ENCODE results near the gene TFDP1. TPM values are rescaled to one million over a fixed set of nuclear protein-coding genes. Genes with fewer than 3 reads are reported as not detected.

TFDP1 gene
- total RNA-seq, 1 donor from 2014 or later: 40.0 TPM

DNA sequence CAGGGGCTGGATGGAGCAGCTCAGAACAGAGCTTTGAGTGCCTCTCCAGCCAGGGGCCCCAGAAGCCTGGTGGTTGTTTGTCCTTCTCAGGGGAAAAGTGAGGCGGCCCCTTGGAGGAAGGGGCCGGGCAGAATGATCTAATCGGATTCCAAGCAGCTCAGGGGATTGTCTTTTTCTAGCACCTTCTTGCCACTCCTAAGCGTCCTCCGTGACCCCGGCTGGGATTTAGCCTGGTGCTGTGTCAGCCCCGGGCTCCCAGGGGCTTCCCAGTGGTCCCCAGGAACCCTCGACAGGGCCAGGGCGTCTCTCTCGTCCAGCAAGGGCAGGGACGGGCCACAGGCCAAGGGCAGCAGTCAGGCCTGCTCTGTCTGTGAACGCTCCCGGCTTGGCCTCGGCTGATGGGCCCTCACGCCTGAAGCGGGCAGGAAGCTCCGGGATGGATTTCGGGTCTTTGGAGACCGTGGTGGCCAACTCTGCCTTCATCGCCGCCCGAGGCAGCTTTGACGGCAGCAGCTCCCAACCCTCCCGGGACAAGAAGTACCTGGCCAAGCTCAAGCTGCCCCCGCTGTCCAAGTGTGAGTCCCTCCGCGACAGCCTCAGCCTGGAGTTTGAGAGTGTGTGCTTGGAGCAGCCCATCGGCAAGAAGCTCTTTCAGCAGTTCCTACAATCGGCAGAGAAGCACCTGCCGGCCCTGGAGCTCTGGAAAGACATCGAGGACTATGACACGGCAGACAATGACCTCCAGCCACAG, 82.6 kb downstream of the TFDP1 start, which contains the start of gene GRK1:
Gene GRK1, plus strand, starts transcription at position 269 of the 751 bp plus-strand sequence. Its CDS starts 168 bp downstream, at position 437.
- intact Hi-C loops (cut with DNase I): no loop called here
- no peak for DNase-seq (ENCODE audit: extremely low spot score in 2 of 2)
- H3K27ac ChIP-seq: no peak within 1 kb of the TSS
- no peak within 1 kb of the TSS for H3K4me3 ChIP-seq
- H3K4me1 ChIP-seq: no peaks in the 10 kb centered on the region
- TF ChIP-seq, protein P1, sequence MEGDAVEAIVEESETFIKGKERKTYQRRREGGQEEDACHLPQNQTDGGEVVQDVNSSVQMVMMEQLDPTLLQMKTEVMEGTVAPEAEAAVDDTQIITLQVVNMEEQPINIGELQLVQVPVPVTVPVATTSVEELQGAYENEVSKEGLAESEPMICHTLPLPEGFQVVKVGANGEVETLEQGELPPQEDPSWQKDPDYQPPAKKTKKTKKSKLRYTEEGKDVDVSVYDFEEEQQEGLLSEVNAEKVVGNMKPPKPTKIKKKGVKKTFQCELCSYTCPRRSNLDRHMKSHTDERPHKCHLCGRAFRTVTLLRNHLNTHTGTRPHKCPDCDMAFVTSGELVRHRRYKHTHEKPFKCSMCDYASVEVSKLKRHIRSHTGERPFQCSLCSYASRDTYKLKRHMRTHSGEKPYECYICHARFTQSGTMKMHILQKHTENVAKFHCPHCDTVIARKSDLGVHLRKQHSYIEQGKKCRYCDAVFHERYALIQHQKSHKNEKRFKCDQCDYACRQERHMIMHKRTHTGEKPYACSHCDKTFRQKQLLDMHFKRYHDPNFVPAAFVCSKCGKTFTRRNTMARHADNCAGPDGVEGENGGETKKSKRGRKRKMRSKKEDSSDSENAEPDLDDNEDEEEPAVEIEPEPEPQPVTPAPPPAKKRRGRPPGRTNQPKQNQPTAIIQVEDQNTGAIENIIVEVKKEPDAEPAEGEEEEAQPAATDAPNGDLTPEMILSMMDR (IDR thresholded peaks at IDR 0.05): no peak
- H3K9me3 ChIP-seq: no peaks in the 10 kb centered on the region
- H3K36me3 ChIP-seq: no peaks in the 10 kb centered on the region
- no peaks in the 10 kb centered on the region for H3K27me3 ChIP-seq

DNA sequence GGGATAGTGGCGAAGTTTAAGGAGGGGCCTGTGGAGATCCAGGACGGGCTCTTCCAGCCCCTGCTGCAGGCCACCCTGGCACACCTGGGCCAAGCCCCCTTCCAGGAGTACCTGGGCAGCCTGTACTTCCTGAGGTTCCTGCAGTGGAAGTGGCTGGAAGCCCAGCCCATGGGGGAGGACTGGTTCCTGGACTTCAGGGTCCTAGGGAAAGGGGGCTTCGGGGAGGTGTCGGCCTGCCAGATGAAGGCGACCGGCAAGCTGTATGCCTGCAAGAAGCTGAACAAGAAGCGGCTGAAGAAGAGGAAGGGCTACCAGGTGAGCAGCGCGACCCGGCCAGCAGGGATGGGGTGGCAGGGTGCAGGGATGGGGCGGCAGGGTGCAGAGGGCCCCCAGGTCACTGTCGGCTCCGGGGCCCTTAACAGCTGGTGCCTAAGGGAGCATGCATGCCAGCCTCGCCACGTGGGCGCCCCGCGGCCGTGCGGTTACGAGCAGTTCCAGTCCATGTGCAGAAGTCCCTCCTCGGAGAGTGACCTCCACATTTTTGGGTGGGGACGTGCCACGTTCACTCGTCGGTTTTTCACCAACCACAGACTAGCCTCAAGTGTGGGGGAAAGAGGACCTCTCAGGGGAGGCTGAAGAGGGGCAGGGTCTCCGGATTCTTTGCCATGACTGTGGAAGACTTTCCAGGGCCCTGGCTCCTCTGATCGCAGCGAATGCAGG, 83.4 kb downstream of the TFDP1 start:
- no peak for DNase-seq (ENCODE audit: extremely low spot score in 2 of 2)
- TF ChIP-seq POLR2A (IDR thresholded peaks at IDR 0.05) (no peak), POLR2AphosphoS5 (IDR thresholded peaks at IDR 0.05; ENCODE audit: insufficient read depth in 1 of 2, low read depth in 1 of 2) (no peak)
- Histone ChIP-seq H3K9me3 (no peaks in the 10 kb centered on the region), H3K36me3 (no peaks in the 10 kb centered on the region), H3K4me1 (no peaks in the 10 kb centered on the region), H3K27me3 (no peaks in the 10 kb centered on the region), H3K4me3 (no peak overlapping the region), H3K27ac (no peak overlapping the region)
- intact Hi-C loops (cut with DNase I): no loop called here

GRCh38 chr13:113668491-113668971, 84.0 kb downstream of the TFDP1 start:
- Histone ChIP-seq H3K36me3 (no peaks in the 10 kb centered on the region), H3K4me1 (no peaks in the 10 kb centered on the region), H3K9me3 (no peaks in the 10 kb centered on the region), H3K27me3 (no peaks in the 10 kb centered on the region), H3K4me3 (no peak overlapping the region), H3K27ac (no peak overlapping the region)
- intact Hi-C loops (cut with DNase I): no loop called here
- TF ChIP-seq, protein P1 (IDR thresholded peaks at IDR 0.05): no peak
- DNase-seq (ENCODE audit: extremely low spot score in 2 of 2): no peak

DNA sequence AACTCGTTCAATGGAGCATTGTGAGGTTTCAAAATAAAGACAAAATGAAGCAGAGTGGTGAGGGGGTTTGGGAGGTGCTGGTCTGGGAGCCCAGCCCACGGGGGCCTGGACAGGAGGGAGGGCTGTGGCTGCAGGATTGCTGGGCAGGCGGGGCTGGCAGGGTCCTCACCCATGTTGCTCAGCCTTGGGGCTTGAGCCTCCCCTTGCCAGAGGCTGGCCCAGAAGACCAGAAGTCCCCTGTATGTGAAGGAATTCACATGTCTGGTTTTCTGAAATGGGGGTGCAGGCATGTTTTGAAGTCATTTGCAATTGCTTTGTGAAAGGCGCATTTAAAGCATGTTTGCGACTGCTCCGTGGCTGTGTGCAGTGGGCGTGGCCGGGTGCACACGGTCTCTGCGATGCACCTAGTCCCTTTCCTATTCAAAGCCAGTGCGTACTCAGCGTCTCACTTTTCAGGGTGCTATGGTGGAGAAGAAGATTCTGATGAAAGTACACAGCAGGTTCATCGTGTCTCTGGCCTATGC, 84.7 kb downstream of the TFDP1 start:
- Histone ChIP-seq H3K27me3 (no peaks in the 10 kb centered on the region), H3K9me3 (no peaks in the 10 kb centered on the region), H3K4me1 (no peaks in the 10 kb centered on the region), H3K36me3 (no peaks in the 10 kb centered on the region), H3K27ac (no peak overlapping the region), H3K4me3 (no peak overlapping the region)
- intact Hi-C loops (cut with DNase I): no loop called here
- TF ChIP-seq POLR2AphosphoS5 (IDR thresholded peaks at IDR 0.05; ENCODE audit: insufficient read depth in 1 of 2, low read depth in 1 of 2): no peak
- no peak for TF ChIP-seq POLR2A (IDR thresholded peaks at IDR 0.05)
- TF ChIP-seq, protein P1 (IDR thresholded peaks at IDR 0.05): no peak
- no peak for DNase-seq (ENCODE audit: extremely low spot score in 2 of 2)

GRCh38 chr13:113669755-113670341, 85.3 kb downstream of the TFDP1 start:
- no peak for TF ChIP-seq POLR2A (IDR thresholded peaks at IDR 0.05)
- no peak for TF ChIP-seq POLR2AphosphoS5 (IDR thresholded peaks at IDR 0.05; ENCODE audit: insufficient read depth in 1 of 2, low read depth in 1 of 2)
- TF ChIP-seq, protein P1 (IDR thresholded peaks at IDR 0.05): no peak

More at GRCh38 chr13:113669755-113670341, 85.3 kb downstream of the TFDP1 start:
- Histone ChIP-seq H3K4me3 (no peak overlapping the region), H3K27me3 (no peaks in the 10 kb centered on the region), H3K4me1 (no peaks in the 10 kb centered on the region), H3K9me3 (no peaks in the 10 kb centered on the region), H3K27ac (no peak overlapping the region), H3K36me3 (no peaks in the 10 kb centered on the region)
- intact Hi-C loops (cut with DNase I): no loop called here
- no peak for DNase-seq (ENCODE audit: extremely low spot score in 2 of 2)

Data from vagina (tissue), 2 donors.